GM08714 (cell line): Measurements from ENCODE around the gene NDUFV3.
"Not testable (repeated sequence)": the region's sequence is repeated elsewhere in the genome, so short reads cannot be mapped to it uniquely, and the experiment has no call there.

Experiments used
- H3K4me3 ChIP-seq: fragments of 200-500 bp; sonication (Bioruptor generic); 2 replicates; pipeline ENCODE4 v1.5.1; 2014; ENCODE audit warnings: mild to moderate bottlenecking, low read length, inconsistent platforms
- ZNF274 ChIP-seq: IDR thresholded peaks from 2 replicates; pipeline ENCODE4 v1.6.1; 2012; ENCODE audit warnings: mild to moderate bottlenecking, low read depth, low read length

NDUFV3 gene

DNA sequence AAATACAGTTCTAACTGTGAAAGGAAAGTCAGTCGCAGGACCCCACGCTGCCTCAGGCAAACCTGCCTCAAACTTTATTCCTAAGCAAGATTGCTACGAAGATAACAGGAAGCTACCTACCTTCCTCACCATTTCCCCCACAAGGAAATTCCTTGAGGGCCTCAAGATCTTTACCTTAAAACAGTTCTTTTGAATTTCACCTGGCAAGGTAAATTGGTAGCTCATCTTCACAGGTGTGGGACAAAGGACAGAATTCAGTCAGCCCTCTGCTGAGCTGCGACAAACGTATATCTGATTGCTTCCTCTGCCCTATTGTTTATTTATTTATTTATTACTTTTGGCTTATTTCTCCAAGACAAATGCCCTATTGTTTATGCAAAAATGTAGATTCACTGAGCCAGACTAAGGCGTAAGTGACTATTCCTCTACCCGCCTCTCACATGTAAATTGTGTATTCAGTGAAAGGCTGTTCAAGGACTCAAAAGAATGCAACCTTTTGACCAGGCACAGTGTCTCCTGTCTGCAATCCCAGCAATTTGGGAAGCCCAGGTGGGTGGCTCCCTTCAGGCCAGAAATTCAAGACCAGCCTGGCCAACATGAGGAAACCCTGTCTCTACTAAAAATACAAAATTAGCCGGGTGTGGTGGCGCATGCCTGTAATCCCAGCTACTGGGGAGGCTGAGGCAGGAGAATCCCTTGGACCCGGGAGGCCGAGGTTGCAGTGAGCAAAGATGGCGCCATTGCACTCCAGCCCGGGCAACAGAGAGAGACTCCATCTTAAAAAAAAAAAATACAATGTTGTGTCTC, 63.9 kb downstream of the NDUFV3 start:
- H3K4me3 ChIP-seq, result no peak overlapping the region
- no peak for TF ChIP-seq ZNF274

DNA sequence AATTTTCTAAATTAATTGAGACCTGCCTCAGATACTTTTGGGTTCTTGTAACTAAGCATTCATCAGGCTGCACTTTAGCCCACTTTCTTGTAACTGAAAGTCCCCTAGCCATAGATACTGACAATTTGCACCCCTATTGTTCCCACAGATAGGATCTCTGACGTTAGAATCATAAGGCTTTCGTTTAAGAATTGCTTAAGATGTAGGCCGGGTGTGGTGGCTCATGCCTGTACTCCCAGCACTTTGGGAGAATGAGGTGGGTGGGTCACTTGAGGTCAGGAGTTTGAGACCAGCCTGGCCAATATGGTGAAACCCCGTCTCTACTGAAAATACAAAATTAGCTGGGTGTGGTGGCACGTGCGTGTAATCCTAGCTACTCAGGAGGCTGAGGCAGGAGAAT, 65.0 kb downstream of the NDUFV3 start:
- H3K4me3 ChIP-seq, result not testable (repeated sequence)

DNA sequence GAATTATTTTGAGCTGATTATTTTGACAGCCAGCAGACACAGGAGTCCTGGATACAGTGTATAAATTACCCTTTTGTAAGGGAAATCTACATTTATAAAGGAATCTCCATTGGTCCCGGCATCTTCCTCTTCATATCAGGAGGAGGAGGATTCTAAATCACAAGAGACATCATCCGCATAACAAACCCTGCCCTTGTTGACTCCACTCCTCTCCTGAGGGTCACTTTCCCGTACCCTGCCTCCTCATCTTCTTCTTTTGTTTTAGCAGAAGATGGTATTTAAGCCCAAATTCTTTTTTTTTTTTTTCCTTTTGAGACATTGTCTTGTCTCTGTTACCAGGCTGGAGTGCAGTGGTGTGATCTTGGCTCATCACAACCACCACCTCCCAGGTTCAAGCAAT, 66.6 kb downstream of the NDUFV3 start:
- no peak for TF ChIP-seq ZNF274
- no peak overlapping the region for H3K4me3 ChIP-seq

DNA sequence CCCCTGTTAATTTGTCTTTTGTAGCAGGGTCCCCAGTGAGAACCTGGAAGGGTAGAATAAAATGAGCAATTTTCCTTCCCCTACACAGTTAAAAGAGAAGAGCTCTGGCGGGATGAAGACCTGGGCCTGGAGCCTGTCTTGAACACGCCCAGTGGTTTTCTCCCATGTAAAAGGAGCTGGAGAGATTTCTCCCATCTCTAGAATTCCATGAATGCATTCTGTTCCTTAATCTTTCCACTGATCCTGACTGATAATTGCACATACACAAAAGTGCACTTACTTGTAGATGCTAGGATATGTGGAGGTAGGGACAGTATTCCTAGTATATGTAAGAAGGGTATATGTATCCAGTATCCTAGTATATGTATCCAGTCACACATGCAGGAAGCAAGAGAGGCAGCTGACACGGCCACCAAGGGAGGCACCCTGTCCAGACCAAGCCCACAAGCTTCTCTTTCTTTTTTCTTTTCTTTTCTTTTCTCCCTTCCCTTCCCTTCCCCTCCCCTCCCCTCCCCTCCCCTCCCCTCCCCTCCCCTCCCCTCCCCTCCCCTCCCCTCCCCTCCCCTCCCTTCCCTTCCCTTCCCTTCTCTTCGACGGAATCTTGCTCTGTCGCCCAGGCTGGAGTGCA, 69.4 kb downstream of the NDUFV3 start:
- no peak for TF ChIP-seq ZNF274
- no peak overlapping the region for H3K4me3 ChIP-seq
